ENCODE data around the gene XYLT2.
"Not testable (repeated sequence)": the region's sequence is repeated elsewhere in the genome, so short reads cannot be mapped to it uniquely, and the experiment has no call there.

Gene XYLT2

DNA sequence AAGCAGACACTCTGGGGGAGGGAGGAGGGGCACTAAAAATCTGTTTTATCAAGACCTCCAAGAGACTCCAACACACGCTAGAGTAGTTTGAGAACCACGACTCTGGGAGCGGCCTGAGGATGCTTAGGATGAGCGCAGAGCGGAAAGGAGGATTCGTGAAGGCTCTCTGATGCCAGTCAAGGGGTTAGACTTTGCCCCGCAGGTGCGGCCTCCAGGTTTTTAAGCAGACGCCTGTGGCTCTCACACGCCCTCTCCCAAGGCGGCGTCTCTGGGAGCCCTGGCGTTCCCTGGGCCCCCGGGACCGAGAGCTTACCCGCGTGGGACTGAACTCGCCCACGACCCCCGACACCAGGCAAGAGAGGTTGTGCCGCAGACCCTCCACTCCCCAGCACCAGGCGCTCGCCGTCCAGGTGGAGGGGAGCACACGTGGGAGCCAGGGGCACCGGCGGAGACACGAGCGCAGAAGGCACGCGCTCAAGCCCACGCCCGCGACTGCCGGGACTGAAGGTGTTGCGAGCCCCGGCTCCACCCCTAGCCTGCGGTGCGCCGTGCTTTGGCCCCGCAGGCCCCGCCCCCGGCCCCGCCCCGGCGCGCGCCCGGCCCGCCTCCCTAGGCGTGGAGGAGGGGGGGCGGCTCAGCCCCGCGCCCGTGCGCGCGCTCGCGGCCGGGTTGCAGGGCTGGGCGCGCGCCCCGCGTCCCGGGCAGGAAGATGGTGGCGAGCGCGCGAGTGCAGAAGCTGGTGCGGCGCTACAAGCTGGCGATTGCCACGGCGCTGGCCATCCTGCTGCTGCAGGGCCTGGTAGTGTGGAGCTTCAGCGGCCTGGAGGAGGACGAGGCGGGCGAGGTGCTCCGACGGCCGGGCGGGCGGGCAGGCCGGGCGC is at the start of gene XYLT2:
Gene XYLT2, plus strand, starts transcription at position 695 of the 881 bp plus-strand sequence. Its CDS starts 15 bp downstream, at position 710.
- DNase-seq = peak; percentile 70

GRCh38 chr17:50297407-50297865 is 48.5 kb upstream of the XYLT2 start:
- DNase-seq = peak; percentile 44

DNA sequence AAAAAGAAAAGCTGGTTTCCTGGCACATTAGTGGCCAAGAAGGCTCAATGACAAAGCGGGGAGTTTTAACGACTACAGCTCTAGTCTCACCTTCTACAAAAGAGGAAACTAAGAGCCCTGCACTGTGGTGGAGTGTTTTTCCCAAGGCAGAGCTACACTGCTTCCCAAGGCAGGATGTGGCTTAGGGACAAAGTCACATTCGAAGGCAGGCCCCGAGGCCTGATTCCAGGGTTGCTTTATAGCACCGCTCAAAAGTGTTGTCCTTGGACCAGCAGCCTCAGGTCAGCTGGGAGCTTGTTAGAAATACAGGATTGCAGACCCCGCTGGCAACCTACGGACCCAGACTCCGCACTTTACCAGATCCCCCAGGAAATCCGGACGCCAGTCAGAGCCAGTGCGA is 47.9 kb upstream of the XYLT2 start:
- no peak for DNase-seq

- no peak for DNase-seq
Observed at GRCh38 chr17:50299776-50300175, 46.1 kb upstream of the XYLT2 start.

DNA sequence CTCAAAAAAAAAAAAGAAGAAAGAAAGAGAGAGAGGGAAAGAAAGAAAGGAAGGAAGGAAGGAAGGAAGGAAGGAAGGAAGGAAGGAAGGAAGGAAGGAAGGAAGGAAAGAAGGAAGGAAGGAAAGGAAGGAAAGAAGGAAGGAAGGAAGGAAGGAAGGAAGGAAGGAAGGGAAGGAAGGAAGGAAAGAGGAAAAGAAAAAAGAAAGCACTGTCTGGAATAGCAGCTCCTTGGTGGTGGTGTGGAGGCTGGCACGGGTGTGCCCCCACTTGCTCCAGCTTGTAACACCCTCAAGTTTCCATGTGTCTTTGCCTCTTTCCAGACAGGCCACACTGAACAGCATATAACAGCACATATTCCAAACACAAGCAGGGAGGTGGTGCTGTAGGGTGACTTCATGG is 45.1 kb upstream of the XYLT2 start:
- DNase-seq = not testable (repeated sequence)

GRCh38 chr17:50301891-50302584 is 43.9 kb upstream of the XYLT2 start:
- DNase-seq = no peak

- DNase-seq = no peak
Observed at GRCh38 chr17:50303051-50303450, 42.9 kb upstream of the XYLT2 start.

GRCh38 chr17:50303596-50303995 is 42.3 kb upstream of the XYLT2 start:
- no peak for DNase-seq

DNA sequence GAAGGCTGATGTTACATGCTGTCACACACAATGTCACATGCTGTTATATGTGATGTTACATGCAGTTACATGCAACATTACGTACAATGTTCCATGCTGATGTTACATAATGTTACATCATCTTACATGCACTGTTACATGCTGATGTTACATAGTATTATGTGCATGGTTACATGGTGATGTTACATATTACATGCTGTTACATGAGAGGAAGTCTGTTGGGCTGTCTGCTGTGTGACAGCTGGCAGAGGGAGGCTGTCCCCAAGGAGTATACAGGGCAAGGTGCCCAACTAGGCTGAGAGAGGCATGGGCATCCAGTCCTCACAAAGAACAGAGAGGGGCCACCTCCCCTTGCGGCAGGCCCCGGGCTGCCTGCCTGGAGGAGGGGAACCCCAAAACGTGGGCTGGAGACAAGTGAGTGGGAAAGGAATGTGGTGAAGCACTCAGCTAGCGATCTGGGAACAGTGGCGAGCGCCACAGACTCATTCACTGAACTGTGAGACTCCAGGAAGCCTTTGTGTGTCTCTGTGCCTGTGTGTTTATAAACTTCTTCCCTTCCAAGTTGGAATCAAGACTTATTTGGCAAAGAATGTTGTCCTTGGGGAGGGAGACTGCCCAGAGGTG is 41.0 kb upstream of the XYLT2 start:
- no peak for DNase-seq

DNA sequence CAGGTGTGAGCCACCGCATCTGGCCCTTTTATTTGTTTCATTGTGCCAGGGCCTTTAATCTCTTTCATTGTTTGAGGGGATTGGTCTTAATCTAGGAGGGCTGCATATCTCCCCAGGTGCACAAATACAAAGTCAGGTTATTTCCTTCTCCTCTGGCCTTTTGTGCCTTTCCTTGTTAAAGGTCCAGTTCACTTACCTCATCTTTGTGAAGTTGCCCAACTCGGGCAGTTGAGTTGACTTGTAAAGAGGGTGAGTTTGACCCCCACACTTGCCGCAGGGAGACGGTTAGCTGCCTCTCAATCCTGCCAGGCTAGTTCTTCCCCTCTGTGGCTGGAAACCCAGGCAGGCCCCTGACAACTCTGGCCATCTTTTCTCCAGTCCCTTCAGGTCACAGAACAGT is 38.3 kb upstream of the XYLT2 start:
- no peak for DNase-seq

GRCh38 chr17:50308666-50309065 is 37.3 kb upstream of the XYLT2 start:
- no peak for DNase-seq

GRCh38 chr17:50310455-50311111 is 35.3 kb upstream of the XYLT2 start:
- no peak for DNase-seq

GRCh38 chr17:50311112-50311460 is 34.8 kb upstream of the XYLT2 start:
- no peak for DNase-seq

DNA sequence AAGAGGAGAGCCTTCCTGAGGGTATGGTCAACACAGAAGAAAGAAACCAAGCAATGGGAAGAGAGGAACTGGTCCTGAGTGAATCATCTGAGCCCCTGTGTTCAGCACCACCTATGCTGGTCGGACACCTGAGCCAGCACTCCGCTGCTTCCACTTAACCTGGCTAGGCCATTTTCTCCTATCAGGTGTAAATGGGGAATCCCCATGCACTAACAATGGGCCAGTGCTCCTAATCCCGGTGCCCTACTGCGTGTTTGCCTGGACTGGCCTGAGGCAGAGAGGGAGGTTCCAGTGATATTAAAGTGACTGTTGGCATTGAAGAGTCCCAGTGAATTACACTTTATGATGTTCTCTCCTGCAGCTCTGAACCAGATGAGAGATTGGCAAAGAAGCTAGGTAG is 34.4 kb upstream of the XYLT2 start:
- DNase-seq = no peak

DNA sequence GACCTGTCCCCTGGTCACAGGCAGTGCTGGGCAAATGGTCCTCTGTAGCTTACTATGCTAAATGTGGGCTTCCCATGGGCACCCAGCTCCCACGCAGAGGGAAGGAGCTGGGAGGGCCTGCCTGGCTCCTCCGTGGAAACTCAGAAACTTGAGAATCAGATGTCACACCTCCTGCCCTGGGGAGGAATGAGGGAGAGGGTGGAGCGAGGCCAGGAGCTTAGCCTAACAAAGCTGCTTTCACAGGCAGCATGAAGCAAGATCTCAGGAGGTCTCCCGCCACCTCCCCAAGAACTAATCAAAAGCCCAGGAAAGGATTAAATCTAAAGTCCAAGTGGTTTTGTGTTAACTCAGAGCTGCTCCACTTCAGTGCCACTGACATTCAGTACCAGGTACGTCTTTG is 33.6 kb upstream of the XYLT2 start:
- DNase-seq = no peak

DNA sequence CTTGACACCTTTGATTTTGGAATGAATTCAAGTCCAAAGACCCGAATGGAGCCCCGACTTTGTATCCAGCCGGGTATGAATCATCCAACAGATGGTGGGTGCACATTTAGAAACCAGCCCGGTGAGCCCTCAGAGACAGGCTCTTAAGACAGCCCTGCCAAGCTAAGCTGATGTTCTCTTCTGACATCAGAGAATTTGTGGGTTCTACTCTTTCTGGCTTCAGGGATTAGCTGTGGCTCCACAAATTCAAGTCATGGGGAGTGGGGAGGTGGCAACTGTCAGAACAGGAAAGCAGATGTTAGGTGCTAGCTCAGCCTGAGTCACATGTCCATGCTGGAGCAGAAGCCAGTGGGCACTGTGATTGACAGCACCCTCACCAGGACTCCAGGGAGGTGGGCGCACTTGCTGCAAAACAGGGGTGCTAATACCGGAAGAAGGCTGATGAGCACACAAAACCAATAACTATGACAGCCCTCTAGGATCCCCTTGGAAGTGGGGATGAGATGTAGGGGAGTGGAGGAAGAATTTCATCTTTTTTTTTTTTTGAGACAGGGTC is 31.4 kb upstream of the XYLT2 start:
- DNase-seq = no peak

DNA sequence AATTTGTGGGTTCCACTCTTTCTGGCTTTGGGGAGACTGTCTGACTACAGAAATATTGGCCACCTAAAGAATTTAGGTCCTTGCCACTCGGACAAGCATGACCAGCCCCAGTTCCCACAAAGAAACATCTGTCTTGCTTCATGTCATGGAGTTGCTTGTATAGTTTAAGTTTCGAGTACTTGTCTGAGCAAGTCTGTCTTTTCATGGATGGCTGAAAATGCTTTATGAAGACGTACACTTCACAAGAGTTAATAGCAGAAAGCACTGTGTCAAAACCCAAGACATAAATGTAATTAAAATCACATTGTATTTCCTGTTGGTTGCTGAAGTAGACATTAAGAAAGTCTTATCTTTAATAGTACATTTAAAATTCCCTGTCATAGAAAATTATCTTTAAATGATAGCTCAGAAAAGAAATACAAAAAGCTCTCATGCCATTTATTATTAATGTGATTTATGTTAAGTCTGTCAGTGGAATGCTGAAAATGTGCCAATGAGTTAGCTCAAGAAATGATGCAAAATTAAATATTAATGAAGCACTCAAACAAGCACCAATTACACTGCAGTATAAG is 29.8 kb upstream of the XYLT2 start:
- no peak for DNase-seq

DNA sequence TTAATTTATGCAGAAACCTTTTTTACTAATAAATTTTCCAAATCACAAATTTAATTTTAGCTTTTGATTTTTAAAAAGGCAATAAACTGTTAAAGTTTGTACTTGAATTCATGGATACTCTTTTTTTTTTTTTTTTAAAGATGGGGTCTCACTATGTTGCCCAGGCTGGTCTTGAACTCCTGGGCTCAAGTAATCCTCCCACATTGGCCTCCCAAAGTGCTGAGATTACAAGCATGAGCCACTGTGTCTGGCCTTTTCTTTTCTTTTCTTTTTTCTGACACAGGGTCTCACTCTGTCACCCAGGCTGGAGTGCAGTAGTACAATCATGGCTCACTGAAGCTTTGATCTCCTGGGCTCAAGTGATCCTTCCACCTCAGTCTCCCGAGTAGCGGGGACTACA is 29.3 kb upstream of the XYLT2 start:
- not testable (repeated sequence) for DNase-seq

DNA sequence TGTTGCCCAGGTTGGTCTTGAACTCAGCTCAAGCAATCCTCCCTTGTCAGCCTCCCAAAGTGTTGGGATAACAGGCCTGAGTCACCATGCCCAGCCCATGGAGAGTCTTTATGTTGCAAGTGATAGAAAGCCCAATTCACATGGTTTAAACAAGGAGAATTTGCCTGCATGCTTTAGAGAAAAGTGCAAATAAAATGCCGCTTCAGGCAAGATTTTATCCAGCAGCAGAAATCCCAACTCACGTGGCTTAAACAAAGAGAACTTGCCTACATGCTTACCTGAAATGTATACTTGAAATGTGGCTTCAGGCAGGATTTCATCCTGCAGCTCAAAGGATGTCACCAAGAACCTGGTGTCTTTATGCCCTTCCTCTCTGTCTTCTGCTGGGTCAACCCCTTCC is 28.8 kb upstream of the XYLT2 start:
- DNase-seq = no peak

GRCh38 chr17:50318501-50319285 is 27.2 kb upstream of the XYLT2 start:
- no peak for DNase-seq

DNA sequence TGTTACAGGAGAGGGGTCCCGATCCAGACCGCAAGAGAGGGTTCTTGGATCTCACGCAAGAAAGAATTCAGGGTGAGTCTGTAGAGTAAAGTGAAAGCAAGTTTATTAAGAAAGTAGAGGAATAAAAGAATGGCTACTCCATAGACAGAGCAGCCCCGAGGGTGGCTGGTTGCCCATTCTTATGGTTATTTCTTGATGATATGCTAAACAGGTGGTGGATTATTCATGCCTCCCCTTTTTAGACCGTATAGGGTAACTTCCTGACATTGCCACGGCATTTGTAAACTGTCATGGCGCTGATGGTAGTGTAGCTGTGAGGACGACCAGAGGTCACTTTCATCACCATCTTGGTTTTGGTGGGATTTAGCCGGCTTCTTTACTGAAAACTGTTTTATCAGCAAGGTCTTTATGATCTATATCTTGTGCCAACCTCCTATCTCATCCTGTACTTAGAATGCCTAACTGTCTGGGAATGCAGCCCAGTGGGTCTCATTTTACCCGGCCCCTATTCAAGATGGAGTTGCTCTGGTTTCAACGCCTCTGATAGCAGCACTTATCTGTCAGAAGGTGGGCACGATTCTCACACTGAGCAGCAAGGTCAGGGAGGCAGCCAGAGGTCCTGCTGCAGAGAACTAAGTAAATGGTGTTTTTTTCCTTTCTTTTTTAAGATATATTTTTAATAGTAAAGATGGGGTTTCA is 26.5 kb upstream of the XYLT2 start:
- DNase-seq = no peak

All from NCI-H2227 treated with DMSO at 0.1 percent for 48 hours (cell line).